GM12892 (cell line): ENCODE results near the gene PBX1.
A peak's percentile ranks its signal among the peaks of the same experiment; 100 is the strongest.

ENCODE experiments used
- DNase-seq: peaks from one replicate; pipeline ENCODE4 v3.0.0; 2011; ENCODE audit not compliant: insufficient read length
- FAIRE-seq: peaks from 2 replicates; lab custom pipeline; 2011; peaks lifted over from hg19 to GRCh38; lab: Jason Lieb, UNC
- POLR2A ChIP-seq: IDR thresholded peaks from 2 replicates; pipeline ENCODE4 v1.6.1; 2011; ENCODE audit warnings: low read depth, low read length, control low read depth
- POLR2AphosphoS5 ChIP-seq: IDR thresholded peaks from 2 replicates; pipeline ENCODE4 v1.6.1; 2011; ENCODE audit warnings: low read depth, low read length, control low read depth
- TAF1 ChIP-seq: IDR thresholded peaks from 2 replicates; pipeline ENCODE4 v1.6.1; 2011; ENCODE audit warnings: low read depth, mild to moderate bottlenecking, control low read depth, low read length, borderline replicate concordance

Gene PBX1

DNA sequence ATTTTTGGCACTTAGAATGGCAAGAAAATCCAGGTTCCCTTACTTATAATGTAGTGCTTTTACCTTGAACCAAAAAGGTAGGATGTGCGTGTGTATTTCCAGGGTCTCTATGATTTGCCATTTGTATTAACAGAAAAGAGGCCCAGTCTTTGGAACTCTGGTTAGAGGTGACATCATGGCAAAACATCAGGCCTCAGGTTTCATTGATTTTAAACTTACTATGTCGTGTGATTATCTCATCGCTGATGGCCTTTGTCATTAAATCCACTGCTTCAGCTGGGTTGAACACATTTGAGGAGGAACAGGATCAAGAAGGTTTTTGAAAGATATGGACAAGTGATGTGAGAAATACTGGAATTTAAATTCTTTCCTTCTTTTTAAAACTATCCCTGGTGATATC, 95.2 kb downstream of the PBX1 start:
- FAIRE-seq, result no peak
- no peak for DNase-seq
- TF ChIP-seq TAF1 (no peak), POLR2AphosphoS5 (no peak), POLR2A (no peak)

DNA sequence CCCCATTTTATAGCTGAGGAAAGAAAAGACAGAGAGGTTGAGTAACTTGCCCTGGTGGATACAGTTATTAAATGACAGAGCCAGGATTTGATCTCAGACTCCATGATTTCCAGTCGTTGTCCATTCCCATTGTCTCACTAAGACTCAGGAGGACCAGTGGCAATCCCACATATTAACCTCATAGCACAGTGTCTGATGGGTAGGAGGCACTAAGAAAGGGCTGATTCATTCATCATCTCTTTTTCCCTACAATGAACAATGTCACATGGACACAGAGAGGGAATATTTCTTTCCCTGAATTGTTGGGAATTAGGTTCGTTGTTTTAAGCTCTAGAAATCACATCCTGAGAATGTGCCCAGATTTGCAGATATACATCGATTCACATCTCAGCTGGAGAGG, 99.9 kb downstream of the PBX1 start:
- TF ChIP-seq POLR2A (no peak), POLR2AphosphoS5 (no peak), TAF1 (no peak)
- FAIRE-seq, result no peak
- DNase-seq, result no peak

- FAIRE-seq, result no peak
- no peak for DNase-seq
- TF ChIP-seq POLR2AphosphoS5, result no peak
These were observed 100.8 kb downstream of the PBX1 start for GRCh38 chr1:164659621-164660411.

GRCh38 chr1:164660412-164660772, 101.4 kb downstream of the PBX1 start:
- DNase-seq (no peak), FAIRE-seq (peak; percentile 40)
- TF ChIP-seq POLR2AphosphoS5 (no peak), POLR2A (no peak), TAF1 (no peak)

DNA sequence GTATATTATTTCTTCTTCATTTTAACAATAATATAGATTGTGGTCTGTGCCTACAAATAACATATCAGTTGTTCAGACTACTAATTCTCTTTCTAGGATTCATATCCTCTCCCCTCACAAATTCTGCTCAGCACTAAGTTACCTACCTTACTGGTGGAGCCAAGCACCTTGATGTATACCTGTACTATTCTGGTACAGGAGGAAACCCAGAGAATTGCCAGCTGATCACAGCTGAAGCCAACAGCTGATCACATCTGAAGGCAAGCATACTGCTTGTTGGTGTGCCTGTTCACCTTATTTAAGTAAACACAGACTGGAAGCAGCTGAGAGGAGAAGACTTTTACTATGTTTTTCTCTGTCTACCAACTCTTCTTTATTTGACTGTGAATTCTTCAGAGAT, 101.8 kb downstream of the PBX1 start:
- FAIRE-seq (no peak), DNase-seq (no peak)
- TF ChIP-seq POLR2AphosphoS5 (no peak), POLR2A (no peak), TAF1 (no peak)

DNA sequence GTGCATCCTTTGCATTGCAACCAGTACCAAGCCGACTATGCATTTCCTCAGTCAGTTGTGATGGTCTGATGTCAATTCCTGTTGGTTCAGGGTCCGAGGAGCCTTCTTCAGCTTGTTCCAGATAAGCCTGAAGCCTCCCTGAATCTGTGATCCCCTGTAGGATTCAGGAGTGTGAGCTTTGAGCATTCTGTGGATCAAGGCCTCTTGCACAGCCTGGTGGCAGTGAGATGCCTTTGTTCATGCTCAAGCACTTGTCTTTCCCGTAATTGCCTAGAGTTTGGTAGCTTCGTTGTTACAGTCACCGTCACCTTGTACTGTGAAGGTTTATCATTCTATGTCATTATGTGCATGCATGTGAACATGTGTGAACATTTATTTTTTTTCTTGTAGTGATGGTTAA, 103.5 kb downstream of the PBX1 start:
- no peak for DNase-seq
- no peak for FAIRE-seq
- TF ChIP-seq POLR2AphosphoS5 (no peak), POLR2A (no peak), TAF1 (no peak)

- TF ChIP-seq POLR2A (no peak), TAF1 (no peak), POLR2AphosphoS5 (no peak)
- DNase-seq (no peak), FAIRE-seq (no peak)
These were observed 104.0 kb downstream of the PBX1 start for GRCh38 chr1:164662955-164663354.

DNA sequence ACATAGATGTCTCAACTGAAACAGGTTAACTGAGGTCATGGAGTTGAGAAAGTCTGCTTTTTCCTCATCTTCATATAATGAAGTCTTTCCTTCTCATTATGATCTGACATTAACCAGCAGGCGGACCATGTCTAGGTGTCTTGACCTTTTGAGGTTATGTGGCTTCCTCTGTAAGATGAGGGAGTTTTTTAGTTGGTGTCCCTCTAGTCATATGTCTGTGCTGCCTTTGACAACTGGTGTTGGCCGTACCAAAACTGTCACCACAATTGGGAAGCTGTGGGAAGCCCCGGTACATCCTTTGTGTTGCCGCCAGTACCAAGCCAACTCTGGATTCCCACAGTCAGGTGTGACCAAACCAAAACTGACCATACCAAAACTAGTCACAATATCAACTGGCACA, 105.1 kb downstream of the PBX1 start:
- TF ChIP-seq TAF1 (no peak), POLR2AphosphoS5 (no peak), POLR2A (no peak)
- FAIRE-seq, result no peak
- DNase-seq, result no peak

GRCh38 chr1:164667001-164667400, 108.0 kb downstream of the PBX1 start:
- no peak for FAIRE-seq
- no peak for DNase-seq
- TF ChIP-seq TAF1 (no peak), POLR2AphosphoS5 (no peak), POLR2A (no peak)

DNA sequence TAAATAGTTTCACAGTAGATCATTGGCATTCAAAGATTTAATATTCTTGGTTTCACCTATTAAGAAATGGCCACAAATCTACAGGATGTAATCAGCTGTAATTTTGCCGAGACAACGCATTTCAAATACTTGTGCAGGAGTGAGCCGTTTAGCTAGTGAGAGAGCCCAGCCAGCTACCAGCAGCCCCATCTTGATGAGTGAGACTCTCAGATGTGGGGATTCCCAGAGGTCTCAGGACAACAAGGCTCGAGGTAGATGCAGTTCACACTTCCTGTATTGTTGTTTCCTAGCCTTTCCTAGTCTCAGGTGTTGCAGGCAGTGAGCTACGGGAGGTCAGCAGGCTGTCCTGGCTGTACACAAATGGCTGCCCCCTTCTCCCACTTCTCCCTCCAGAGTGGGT, 108.6 kb downstream of the PBX1 start:
- FAIRE-seq, result no peak
- no peak for DNase-seq

GRCh38 chr1:164668491-164669400, 109.8 kb downstream of the PBX1 start:
- FAIRE-seq, result no peak
- TF ChIP-seq TAF1 (no peak), POLR2A (no peak), POLR2AphosphoS5 (no peak)
- DNase-seq, result no peak

More for the DNA sequence above, 108.6 kb downstream of the PBX1 start:
- TF ChIP-seq TAF1 (no peak), POLR2AphosphoS5 (no peak), POLR2A (no peak)
